ENCODE data around the gene SSR1. TPM values are rescaled to one million over a fixed set of nuclear protein-coding genes. Genes with fewer than 3 reads are reported as not detected.

SSR1 gene
- total and polyA plus RNA-seq, 2 of the 13 experiments (the other 11 are each of a cell fraction or from before 2014, with no cell fraction given): 203 to 243 TPM

DNA sequence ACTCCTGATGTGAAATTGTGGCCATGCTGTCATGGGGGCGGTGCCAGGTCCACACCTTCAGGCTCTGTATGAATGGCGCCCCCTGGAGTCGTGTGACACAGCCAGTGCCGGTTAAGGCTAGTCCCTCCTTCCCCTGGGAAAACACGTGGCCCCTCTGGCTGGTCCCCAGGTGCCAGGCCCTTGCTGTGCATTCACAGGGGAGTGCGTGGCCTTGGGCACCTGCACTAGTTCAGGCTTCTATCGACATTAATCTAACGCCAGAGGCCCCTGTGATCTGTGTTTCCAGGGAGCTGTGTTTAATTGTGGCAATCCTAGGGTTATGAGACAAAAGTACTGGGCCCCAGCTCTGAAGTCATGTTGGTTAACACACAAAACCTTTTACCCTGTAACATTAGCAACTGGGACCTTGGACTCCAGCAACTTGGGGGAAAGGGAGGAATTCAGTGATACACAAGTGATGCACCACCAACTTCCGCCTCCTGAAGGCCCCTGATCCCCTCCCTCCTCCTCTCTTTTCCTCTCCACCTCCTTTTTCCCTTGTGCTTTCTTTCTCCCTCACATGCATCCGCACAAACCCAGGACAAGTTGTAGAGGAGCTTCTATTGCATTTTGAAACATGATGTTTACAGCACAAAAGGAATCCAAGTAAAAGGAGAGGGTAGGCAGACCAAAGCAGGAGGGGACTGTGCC is 74.0 kb downstream of the SSR1 start (continued):
- no peak for TF ChIP-seq TCF12 (IDR thresholded peaks at IDR 0.05)
- no peak for TF ChIP-seq TCF12 (CRISPR knock-in tag; IDR thresholded peaks at IDR 0.05)
- TF ChIP-seq NFKB2 (CRISPR knock-in tag; IDR thresholded peaks at IDR 0.05; ENCODE audit: borderline replicate concordance): no peak; the same call in 1 of the 2 replicates
- TF ChIP-seq SIN3A (IDR thresholded peaks at IDR 0.05; ENCODE audit: borderline replicate concordance, low read depth, low read length): peak; percentile 88; the same call in 1 of the 2 replicates
- TF ChIP-seq ZZZ3 (CRISPR knock-in tag; IDR thresholded peaks at IDR 0.05; ENCODE audit: borderline replicate concordance): no peak
- TF ChIP-seq, protein P1, sequence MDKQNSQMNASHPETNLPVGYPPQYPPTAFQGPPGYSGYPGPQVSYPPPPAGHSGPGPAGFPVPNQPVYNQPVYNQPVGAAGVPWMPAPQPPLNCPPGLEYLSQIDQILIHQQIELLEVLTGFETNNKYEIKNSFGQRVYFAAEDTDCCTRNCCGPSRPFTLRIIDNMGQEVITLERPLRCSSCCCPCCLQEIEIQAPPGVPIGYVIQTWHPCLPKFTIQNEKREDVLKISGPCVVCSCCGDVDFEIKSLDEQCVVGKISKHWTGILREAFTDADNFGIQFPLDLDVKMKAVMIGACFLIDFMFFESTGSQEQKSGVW (CRISPR knock-in tag; IDR thresholded peaks at IDR 0.05; ENCODE audit: borderline replicate concordance): no peak
- TF ChIP-seq NR2F1 (CRISPR knock-in tag; IDR thresholded peaks at IDR 0.05): peak in 1 of 2 experiments; percentile 54; a peak in 2 of 4 replicates
- TF ChIP-seq, protein P2, sequence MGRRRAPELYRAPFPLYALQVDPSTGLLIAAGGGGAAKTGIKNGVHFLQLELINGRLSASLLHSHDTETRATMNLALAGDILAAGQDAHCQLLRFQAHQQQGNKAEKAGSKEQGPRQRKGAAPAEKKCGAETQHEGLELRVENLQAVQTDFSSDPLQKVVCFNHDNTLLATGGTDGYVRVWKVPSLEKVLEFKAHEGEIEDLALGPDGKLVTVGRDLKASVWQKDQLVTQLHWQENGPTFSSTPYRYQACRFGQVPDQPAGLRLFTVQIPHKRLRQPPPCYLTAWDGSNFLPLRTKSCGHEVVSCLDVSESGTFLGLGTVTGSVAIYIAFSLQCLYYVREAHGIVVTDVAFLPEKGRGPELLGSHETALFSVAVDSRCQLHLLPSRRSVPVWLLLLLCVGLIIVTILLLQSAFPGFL (CRISPR knock-in tag; IDR thresholded peaks at IDR 0.05): no peak
- TF ChIP-seq, protein P3, sequence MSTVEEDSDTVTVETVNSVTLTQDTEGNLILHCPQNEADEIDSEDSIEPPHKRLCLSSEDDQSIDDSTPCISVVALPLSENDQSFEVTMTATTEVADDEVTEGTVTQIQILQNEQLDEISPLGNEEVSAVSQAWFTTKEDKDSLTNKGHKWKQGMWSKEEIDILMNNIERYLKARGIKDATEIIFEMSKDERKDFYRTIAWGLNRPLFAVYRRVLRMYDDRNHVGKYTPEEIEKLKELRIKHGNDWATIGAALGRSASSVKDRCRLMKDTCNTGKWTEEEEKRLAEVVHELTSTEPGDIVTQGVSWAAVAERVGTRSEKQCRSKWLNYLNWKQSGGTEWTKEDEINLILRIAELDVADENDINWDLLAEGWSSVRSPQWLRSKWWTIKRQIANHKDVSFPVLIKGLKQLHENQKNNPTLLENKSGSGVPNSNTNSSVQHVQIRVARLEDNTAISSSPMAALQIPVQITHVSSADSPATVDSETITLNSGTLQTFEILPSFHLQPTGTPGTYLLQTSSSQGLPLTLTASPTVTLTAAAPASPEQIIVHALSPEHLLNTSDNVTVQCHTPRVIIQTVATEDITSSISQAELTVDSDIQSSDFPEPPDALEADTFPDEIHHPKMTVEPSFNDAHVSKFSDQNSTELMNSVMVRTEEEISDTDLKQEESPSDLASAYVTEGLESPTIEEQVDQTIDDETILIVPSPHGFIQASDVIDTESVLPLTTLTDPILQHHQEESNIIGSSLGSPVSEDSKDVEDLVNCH (CRISPR knock-in tag; IDR thresholded peaks at IDR 0.05): no peak
- TF ChIP-seq ZNF792 (CRISPR knock-in tag; IDR thresholded peaks at IDR 0.05): no peak
- no peak for TF ChIP-seq ATAD3A (CRISPR knock-in tag; IDR thresholded peaks at IDR 0.05)
- TF ChIP-seq ZNF747 (CRISPR knock-in tag; IDR thresholded peaks at IDR 0.05; ENCODE audit: borderline replicate concordance): no peak
- 0 out of 2 replicates have a peak, but pooled peaks have one; percentile 71 for TF ChIP-seq ZFP36L1 (CRISPR knock-in tag; IDR thresholded peaks at IDR 0.05)
- TF ChIP-seq, protein P4, sequence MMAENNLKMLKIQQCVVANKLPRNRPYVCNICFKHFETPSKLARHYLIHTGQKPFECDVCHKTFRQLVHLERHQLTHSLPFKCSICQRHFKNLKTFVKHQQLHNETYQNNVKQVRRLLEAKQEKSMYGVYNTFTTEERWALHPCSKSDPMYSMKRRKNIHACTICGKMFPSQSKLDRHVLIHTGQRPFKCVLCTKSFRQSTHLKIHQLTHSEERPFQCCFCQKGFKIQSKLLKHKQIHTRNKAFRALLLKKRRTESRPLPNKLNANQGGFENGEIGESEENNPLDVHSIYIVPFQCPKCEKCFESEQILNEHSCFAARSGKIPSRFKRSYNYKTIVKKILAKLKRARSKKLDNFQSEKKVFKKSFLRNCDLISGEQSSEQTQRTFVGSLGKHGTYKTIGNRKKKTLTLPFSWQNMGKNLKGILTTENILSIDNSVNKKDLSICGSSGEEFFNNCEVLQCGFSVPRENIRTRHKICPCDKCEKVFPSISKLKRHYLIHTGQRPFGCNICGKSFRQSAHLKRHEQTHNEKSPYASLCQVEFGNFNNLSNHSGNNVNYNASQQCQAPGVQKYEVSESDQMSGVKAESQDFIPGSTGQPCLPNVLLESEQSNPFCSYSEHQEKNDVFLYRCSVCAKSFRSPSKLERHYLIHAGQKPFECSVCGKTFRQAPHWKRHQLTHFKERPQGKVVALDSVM (CRISPR knock-in tag; IDR thresholded peaks at IDR 0.05): no peak; the same call in 1 of the 2 replicates
